ENCODE results near the gene CRYL1. TPM values are rescaled to one million over a fixed set of nuclear protein-coding genes. Genes with fewer than 3 reads are reported as not detected.

CRYL1 gene
- total RNA-seq, 1 donor from 2014 or later = 17.6 TPM

DNA sequence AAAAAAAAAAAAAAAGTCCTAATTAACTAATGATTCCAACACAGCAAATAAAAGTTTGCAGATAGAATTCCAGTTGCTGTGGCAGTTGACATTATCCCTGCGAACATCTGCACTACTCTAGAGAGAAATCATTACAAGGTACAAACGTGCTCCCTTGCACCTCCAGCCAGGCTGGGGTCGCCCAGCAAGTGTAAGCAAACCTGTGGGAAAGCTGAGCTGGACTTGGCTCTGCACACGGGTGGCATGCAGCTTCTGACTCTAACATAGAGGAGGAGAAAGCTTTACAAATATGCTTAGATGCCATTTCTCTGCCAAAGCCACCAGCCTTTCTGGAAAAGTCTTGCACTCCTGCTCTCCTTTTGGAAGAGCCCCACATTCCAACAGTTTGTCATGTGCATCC lies 103.3 kb downstream of the CRYL1 start:
- DNase-seq = no peak

DNA sequence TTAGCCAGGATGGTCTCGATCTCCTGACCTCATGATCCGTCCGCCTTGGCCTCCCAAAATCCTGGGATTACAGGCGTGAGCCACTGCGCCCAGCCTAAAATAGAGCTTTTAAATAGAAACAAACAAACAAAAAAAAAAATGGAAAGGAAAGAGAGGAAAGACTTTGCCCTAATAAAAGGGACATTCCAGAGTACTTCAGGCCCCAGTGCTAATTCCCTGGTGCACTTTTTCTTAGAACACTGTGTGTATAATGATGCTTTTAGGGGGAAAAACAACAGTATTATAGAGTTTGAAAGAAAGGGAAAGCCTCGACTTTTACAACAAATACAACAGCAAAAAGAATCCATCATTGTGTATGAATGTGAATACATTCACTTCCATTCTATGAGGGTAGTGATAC lies 104.7 kb downstream of the CRYL1 start:
- no peak for DNase-seq

DNA sequence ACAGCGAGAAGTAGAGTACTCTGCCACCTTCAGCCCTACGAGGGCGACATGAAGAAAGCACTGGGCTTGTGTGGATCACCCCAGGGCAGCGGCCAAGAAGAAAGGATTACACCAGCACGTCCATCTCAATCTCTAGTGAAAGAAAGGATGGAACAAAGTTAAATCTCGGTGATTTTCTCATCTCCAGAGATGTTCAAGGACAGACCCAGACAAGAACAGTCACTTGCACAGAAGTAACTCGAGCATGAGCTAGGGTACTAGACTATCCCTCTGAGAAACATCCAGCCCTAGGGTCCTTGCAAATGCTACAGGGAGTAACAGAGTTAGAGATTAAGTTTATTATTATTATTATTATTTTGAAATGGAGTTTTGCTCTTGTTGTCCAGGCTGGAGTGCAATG lies 106.7 kb downstream of the CRYL1 start:
- DNase-seq = no peak

DNA sequence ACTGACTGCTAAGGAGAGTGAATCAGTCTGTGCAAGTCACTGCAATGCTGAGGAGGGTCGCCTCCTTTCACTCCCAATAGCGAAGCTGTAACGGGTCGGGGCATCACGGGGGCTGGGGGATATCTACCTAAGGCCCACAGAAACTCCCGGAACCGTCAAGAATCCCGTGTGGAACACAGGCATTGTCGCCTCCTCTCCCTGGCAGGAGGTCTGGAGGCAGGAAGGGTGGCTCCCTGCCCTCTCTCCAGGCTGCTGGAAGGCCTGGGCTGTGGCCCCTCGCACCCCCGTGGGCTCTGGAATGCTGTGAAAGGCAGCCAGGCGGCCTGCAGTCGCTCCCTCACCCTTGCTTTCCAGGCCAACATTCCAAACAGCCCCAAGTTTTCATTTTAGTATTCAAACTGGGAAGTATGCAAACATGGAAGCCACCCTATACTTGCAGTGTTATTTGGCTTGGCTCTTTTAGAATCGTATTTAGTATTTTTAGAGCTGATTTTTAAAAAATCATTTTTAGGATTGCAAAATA lies 109.4 kb downstream of the CRYL1 start:
- DNase-seq = no peak

DNA sequence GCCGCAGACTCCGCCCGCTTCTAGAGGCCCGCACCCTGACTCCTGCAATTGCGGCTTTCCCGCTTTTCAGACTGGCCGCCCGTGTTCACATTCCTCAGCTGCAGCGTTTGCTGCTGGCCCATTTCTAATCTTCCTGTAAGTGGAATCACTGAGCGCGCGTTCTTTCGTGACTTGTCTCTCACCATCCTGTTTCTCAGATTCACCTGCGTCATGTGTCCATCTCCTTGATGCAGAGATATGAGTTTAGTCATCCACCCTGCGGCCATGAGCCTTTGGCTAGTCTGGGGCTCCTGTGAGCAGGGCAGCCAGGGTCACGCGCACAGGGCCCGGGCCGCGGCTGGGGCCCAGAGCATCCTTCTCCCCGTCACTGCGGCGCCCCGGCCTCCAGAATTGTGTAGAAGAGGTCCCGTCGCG lies 110.0 kb downstream of the CRYL1 start:
- no peak for DNase-seq

DNA sequence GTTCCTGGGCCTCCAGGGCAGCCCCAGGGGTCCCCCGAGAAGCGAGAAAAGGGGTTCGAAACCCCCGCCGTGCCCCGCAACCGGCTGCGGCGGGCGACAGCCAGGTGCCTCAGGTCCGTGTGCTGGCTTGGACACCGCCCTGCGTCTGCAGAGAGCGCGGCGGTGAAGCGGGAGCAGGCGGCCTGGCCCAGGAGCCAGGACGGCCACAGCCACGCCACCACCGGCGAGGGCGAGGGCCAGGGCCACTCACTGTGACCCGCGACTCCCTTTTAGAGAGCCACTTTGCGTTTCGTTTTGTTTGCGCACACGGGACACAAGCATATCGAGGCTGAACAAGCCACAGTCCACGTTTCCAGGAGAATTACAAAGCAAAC lies 110.4 kb downstream of the CRYL1 start:
- no peak for DNase-seq

DNA sequence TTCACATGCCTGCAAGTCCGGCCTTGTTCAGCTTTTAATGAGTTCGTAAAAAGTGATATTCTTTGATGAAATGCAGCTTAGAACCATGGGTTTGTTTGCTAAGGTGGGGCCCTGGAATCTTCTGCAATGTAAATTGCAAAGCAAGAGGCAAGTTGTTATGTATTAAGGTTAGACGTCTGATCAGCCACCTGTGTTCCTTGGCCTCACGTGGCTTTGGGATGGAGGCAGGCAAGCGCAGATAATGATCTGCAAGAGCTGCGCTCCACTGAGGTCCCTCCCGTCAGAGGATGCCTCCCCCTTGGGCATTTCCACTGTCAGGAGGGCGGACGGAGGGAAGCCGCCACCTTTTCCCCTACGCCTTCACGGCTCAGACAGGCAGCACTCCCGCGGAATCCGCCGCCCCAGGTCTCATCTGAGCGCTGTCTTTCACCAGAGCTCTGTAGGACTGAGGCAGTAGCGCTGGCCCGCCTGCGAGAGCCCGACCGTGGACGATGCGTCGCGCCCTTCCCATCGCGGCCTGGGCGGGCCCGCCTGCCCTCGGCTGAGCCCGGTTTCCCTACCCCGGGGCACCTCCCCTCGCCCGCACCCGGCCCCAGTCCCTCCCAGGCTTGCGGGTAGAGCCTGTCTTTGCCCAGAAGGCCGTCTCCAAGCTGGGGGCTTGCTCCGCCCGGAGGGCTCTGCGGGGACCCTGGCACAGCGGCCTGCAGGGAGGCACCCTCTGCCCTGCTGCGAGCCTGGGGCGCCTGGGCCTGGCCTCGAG lies 110.9 kb downstream of the CRYL1 start:
- DNase-seq = peak; percentile 42

DNA sequence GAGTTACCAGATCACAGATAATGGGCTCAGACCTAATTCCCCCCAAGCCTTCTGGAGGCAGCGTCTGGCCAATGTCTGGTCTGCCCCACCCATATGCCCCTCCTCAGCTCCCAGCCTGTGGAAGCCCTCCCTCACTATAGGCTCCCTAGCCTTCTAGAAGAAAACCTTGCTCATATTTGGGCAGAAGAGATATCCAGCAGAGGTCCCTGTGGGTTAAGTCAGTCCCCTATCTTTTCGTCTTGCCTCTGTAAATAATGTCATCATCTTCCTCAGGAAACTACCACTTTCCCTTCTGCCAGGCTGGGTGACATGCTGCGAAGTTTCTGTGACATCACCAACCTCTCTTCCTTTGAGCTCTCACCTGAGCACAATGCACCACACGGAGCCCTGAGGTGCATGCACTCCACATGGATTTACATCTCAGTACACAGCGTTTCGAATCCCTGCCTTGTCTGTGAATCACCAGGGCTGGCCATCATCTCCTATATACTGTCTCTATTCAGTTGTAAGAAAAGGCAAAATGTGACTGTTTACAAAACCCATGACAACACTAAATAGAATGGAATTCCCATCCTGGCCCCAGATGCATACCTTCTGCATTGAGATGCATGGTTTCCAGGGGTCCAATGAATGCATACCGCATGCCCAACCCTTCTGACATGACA lies 112.8 kb downstream of the CRYL1 start:
- DNase-seq = no peak

DNA sequence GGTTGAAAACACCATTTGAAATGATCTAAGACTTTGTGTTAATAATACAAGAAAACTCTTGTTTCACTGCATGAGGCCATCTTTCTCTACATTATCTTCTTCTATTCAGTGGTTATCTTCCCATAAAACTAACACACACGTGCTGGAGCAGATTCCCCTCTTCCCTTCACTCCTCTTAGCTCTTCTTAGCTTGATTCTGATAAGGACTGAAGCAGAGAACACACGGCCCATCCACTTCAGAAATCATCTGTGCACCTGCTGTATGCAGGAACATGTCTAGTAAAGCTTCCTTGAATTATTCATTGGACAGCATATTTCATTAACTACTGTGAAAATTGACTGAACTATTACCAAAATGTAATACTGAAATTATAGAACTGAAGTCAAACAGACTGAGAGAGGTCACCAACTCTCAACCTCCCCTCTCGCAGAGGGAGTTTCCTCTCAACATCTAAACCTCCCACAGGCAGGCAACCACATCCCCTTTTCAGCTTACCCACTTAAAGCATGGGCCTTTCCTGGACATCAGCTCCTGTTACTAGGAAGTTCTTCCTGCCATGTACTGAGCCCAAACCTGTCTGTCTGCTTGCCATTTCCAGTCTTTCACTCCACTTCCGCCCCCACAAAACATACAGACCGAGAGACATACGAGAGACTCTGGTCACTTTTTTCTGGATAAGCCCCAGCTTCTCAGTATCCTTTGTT lies 113.9 kb downstream of the CRYL1 start:
- DNase-seq = no peak

DNA sequence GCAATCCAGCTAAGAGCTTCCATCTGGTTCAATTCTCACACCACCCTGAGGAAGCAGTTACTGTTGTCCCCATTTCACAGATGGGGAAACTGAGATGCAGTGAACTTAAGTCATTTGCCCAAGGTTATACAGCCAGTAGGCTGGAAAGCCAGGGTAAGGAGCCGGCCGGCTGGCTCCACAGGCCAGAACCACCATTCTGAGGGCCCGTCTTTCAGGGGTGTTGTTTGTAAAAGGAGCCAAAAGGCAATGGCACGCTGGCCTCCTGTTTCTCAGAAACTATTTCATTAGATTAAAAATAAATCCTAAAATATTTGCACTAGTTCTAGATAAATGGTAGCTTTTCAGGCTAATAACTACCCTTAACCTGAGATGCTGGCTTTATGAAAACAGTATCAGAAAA lies 114.9 kb downstream of the CRYL1 start:
- no peak for DNase-seq

DNA sequence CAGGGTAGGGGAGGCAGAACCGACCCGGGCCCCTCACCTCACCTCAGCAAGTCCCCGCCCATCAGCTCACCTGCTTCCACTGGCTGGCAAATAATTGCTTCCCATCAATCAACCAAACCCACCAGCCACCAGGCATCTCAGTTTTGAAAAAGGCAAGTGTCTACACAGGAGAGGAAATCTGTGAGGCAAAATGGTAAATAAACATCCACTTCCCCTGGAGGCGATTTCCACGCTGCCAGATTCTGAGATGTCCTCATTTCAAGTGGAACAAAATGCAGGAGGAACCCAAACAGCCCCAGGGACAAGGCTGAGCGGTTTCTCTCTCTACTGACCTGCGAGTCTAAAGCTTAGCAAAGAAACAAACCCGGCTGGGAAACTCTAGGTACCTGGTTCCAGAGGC lies 117.5 kb downstream of the CRYL1 start:
- DNase-seq = no peak

DNA sequence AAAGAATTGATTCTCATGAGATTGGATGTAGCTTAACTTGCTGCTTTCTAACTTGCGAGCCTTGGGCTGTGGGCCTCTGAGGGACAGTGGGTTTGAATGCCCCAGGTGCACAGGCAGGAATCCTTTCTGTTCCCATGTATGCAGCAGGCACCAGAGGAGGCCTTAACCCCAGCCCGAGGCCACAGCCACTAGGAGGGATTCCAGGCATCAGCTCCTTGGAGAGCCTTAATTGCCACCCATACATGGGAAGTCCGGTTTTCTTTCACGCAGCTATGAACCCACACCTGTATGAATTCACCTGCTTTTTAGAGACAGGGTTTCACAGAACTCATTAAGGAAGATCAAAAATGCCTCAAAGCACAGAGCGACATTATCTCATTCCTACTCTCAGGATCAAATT lies 117.9 kb downstream of the CRYL1 start:
- DNase-seq = no peak

DNA sequence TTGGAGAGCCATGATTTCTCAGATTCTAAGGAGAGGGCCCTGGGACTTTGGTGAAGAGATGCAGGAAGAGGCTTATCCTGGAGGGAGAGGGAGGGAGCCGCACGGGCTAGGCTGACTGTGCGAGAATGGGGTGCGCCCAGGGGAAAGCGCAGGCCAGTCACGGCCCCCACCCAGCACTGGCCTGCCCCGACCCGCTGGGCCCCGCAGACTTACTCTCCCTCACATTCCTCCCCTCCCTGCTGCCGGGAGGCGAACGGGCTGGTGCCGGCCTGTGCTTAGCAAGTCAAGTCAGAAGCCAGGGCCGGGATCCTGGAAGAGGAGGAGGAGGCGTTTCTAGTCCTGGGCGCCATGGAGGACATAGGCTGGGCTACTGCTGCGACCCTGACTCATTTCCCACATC lies 120.0 kb downstream of the CRYL1 start:
- DNase-seq = no peak

DNA sequence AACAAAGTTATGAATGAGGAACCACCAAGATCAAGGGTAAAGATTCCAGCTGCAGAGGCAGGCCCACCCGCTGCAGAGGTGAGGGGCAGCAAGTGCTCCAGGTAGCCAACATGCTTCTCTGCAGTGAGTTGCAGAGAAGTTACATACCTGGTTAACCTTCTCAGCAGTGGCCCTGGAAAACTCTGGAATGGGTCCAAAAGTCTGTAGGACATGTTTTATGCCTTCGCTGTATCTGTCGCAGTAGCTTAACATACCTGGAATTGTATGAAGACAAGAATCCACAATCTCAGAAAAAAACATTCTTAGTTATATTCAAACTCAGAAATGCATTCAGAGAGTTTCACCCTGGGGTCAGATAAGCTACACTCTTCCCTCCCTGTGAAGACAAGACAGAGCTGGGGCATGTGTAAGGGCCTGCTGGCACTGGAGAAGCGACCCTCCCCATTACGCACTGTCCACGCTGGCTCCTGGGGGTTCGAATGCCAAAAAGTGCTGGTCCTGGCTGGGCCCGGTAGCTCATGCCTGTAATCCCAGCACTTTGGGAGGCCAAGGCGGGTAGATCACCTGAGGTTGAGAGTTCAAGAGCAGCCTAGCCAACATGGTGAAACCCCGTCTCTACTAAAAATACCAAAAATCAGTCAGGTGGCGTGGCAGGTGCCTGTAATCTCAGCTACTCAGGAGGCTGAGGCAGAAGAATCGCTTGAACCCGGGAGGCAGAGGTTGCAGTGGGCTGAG lies 121.0 kb downstream of the CRYL1 start:
- DNase-seq = no peak

DNA sequence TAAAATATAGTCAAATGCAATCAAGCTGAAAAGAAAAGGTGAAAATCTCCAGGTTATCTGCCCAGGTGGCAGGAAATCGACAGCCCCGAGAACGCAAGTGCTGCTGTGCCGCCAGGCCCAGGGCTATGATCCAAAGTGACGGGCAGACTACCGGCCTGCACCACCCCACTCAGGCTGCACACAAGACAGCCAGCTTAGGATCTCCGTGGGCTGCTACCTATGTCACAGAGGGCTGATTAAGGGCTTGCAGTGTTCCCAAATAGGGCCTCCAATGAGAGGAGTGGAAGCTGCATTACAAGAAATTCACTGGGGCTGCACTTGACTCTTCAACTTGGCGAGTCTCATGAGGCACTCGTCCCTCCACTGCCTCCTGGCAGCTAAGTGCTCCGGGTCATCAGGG lies 121.8 kb downstream of the CRYL1 start:
- no peak for DNase-seq

DNA sequence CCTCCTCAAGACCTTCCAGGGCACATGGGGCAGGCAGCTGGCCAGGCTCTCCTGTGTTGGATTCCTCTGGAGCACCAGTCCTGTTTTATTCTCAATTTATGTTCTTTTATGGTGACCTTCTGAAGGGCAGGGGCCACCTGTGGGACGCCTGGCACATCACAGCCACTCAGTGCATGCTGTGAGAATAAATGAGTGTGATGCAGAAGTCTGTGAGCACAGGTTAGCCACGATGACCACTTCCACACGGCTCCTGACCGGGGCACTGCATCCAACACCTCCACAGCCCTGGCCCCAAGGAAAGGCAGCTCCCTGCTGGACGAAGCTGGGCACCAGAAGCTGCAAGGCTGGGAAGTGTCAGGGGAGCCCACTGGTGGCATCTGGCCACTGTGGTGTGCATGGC lies 122.8 kb downstream of the CRYL1 start:
- no peak for DNase-seq

DNA sequence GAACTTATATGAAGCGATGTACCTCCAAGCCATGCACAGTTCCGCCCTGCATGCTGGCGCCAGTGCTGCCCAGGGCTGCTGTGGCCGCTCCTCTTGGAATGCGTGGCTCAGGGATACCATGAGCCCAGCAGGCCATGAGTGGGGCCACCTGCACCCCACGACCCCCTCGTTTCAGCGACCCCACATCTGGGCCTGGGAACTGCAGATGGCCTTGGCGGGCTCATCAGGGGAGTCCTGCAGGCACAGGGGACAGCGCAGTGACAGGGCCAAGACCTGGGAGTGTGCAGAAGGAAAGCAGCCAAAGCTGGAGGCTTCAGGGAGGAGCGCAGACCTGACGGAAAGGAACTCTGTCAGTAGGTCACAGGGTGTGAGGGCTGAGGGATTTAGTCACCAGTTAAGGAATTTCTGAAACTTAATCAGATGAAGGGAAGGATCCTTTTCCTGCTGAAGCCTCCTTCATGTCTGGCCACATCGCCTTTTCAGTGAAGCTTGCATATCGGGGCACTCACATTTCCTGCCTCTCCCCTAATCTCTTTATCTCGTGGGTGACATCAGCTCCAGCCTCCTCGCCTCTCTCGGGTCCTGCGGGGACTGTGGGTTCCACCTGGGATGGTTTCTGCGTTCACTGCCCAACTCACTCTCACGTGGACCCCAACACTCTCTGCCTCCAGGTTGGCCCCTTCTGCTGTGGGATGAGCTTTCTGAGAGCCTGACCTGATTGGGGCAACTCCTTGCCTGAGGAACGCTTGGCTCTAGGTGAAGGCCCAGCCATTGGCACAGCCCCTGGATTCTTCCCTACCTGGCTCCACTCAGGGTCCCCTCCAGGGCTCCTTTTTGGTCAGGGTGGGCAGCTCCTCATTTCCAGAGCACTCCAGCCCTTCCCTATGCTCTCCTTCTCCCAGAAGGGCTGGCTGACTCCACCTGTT lies 123.5 kb downstream of the CRYL1 start:
- no peak for DNase-seq

DNA sequence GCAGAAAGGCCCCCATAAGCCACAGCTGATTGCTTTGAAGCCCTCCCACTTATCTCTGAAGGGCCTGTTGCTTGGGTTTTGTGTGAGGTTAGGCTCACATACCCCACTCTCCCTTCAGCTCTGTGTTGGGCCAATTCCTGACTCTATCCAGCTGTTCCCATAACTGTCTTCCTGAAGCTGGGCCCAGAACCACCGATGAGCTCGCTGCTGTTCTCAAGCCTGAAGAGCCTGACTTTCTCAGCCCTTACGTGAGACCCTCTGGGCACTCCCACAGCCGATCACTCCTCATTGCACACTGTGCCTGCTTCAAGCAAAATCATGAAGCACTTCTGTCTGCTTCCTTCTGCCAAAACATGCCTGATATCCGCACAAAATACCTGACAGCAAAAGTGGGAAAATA lies 124.1 kb downstream of the CRYL1 start:
- no peak for DNase-seq

DNA sequence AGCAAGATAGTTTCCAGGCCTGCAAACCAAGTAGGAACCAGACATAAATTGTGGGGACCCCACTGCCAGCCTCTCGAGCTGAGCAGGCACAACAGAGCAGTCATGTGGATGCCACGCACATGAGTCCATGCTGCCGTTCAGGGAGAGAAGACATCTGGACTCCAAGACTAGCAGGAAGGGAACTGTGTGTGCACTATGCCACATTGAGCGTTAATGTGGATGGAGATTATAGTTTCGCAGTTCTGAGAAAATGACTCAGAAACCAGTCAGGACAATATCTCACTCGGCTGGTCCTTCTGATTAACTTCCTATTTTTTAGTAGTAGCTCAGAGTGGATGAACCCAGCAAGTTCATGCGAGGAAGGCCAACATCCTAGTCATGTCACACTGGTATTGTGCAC lies 124.9 kb downstream of the CRYL1 start:
- DNase-seq = no peak

DNA sequence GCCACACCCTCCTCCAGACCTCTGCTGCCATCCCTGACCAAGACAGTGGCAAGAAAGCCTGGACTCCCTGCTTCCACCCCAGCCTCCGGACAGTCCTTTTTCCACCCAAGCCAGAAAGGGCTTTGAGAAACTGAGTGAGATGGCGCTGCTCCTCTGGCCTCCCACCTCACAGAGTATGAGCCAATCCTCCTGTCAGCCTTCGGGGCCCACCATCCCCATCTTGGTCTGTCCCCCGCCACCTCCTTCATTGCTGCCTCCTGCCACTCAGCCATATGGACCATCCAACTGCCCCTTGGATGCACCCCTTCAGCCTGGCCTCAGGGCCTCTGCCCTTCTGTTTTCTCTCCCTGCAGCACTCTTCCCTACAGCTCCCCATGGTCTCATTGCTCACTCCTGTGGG lies 125.7 kb downstream of the CRYL1 start:
- no peak for DNase-seq

DNA sequence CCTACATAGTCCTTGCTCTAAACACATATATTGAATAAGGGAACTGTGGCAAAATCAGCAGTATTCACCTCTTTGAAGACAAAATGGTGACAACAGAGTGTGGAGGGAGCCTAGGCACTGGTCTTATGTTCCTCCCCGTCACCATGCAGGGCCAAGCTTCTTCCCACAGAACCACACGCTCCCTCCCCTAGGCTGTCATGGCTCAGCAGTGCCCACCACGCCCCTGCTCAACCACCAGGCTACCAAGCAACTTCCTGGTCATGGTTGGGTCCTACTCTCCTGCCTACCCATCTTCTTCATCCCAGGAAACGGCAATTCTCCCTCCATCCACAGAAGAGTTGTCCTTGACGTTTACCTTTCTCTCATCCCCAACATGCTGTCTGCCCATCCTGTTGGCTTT lies 126.1 kb downstream of the CRYL1 start:
- no peak for DNase-seq

DNA sequence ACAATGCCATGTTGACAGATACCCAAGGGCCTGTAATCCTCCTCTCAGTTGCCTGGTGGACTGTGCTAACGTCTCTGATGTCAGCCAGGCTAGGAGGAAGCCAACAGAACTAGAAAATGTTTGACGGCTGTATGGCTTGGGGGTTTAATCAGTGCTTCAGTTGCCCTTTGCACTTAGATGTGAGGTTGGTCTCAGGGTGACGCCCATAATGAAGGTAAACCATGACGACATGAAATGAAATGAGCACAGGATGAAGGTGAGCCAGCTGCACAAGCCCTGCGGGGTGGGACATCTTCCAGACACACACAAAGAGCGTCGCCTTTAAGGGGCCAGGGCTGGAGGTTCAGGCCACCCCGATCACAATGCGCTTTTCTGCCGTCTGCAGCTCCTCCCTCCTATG lies 127.2 kb downstream of the CRYL1 start:
- no peak for DNase-seq
